GM12892 (cell line): Measurements from ENCODE around the gene GLRX.
"Not testable (repeated sequence)": the region's sequence is repeated elsewhere in the genome, so short reads cannot be mapped to it uniquely, and the experiment has no call there.

Source experiments
- POLR2A ChIP-seq: IDR thresholded peaks from 2 replicates; pipeline ENCODE4 v1.6.1; 2011; ENCODE audit warnings: low read depth, low read length, control low read depth
- POLR2AphosphoS5 ChIP-seq: IDR thresholded peaks from 2 replicates; pipeline ENCODE4 v1.6.1; 2011; ENCODE audit warnings: low read depth, low read length, control low read depth
- TAF1 ChIP-seq: IDR thresholded peaks from 2 replicates; pipeline ENCODE4 v1.6.1; 2011; ENCODE audit warnings: low read depth, mild to moderate bottlenecking, control low read depth, low read length, borderline replicate concordance

GRCh38 chr5:95836971-95837370 is 14.4 kb upstream of the GLRX start:
- not testable (repeated sequence) for TF ChIP-seq POLR2A, POLR2AphosphoS5, TAF1
